HEK293 (cell line): Measurements from ENCODE around the gene IMPACT.

Experiments used
- ZFP37 ChIP-seq: fragments of 450-650 bp; formaldehyde crosslinking; IDR thresholded peaks from 2 replicates; pipeline ENCODE4 v1.5.1; 2016; ENCODE audit warnings: missing biosample characterization, missing genetic modification characterization
- ZNF138 ChIP-seq: fragments of 450-650 bp; formaldehyde crosslinking; IDR thresholded peaks from 2 replicates; pipeline ENCODE4 v1.5.1; 2016; ENCODE audit warnings: missing biosample characterization, missing genetic modification characterization, borderline replicate concordance
- ZNF23 ChIP-seq: fragments of 450-650 bp; formaldehyde crosslinking; IDR thresholded peaks from 2 replicates; pipeline ENCODE4 v1.5.1; 2016; ENCODE audit warnings: missing biosample characterization, missing genetic modification characterization, borderline replicate concordance
- ZNF292 ChIP-seq: fragments of 450-650 bp; formaldehyde crosslinking; IDR thresholded peaks from 2 replicates; pipeline ENCODE4 v1.5.1; 2016; ENCODE audit warnings: low read depth, missing biosample characterization, missing genetic modification characterization, borderline replicate concordance
- ZNF404 ChIP-seq: fragments of 450-650 bp; formaldehyde crosslinking; IDR thresholded peaks from 2 replicates; pipeline ENCODE4 v1.5.1; 2017; ENCODE audit warnings: missing biosample characterization, missing genetic modification characterization
- TF ChIP-seq, protein P1 (sequence below): fragments of 450-650 bp; formaldehyde crosslinking; IDR thresholded peaks from 2 replicates; pipeline ENCODE4 v1.5.1; 2016; ENCODE audit warnings: missing biosample characterization, missing genetic modification characterization
- TF ChIP-seq, protein P2 (sequence below): IDR thresholded peaks from 2 replicates; pipeline ENCODE4 v1.6.1; 2011; ENCODE audit warnings: mild to moderate bottlenecking, low read depth, low read length, borderline replicate concordance
- TF ChIP-seq, protein P3 (sequence below): fragments of 450-650 bp; formaldehyde crosslinking; IDR thresholded peaks from 2 replicates; pipeline ENCODE4 v1.5.1; 2016; ENCODE audit warnings: missing biosample characterization, missing genetic modification characterization, low read depth
- TF ChIP-seq, protein P4 (sequence below): fragments of 450-650 bp; formaldehyde crosslinking; IDR thresholded peaks from 2 replicates; pipeline ENCODE4 v1.5.1; 2016; ENCODE audit warnings: missing biosample characterization, missing genetic modification characterization

DNA sequence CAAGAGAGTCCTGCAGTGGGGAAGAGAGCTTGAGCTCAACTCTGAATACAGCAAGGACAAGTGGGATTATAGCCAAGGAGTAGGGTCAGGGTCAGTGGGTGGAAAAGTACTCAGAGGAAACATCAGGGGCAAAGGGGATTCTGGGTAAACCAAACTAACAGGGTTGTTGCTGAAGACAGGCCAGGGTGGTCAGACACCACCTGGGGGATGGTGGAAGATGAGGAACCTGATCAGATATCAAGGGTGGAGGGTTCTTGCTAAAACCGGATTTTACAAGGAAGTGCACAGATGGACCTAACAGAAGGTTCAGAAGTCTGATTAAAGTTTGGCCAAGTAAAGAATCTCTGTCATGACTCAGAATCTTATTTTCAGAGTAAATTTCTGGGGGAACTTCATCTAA, 45.3 kb upstream of the IMPACT start:
- TF ChIP-seq, protein P1, sequence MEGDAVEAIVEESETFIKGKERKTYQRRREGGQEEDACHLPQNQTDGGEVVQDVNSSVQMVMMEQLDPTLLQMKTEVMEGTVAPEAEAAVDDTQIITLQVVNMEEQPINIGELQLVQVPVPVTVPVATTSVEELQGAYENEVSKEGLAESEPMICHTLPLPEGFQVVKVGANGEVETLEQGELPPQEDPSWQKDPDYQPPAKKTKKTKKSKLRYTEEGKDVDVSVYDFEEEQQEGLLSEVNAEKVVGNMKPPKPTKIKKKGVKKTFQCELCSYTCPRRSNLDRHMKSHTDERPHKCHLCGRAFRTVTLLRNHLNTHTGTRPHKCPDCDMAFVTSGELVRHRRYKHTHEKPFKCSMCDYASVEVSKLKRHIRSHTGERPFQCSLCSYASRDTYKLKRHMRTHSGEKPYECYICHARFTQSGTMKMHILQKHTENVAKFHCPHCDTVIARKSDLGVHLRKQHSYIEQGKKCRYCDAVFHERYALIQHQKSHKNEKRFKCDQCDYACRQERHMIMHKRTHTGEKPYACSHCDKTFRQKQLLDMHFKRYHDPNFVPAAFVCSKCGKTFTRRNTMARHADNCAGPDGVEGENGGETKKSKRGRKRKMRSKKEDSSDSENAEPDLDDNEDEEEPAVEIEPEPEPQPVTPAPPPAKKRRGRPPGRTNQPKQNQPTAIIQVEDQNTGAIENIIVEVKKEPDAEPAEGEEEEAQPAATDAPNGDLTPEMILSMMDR (tag by site-specific recombination), result no peak
- no peak for TF ChIP-seq ZNF23 (tag by site-specific recombination)
- TF ChIP-seq, protein P2, sequence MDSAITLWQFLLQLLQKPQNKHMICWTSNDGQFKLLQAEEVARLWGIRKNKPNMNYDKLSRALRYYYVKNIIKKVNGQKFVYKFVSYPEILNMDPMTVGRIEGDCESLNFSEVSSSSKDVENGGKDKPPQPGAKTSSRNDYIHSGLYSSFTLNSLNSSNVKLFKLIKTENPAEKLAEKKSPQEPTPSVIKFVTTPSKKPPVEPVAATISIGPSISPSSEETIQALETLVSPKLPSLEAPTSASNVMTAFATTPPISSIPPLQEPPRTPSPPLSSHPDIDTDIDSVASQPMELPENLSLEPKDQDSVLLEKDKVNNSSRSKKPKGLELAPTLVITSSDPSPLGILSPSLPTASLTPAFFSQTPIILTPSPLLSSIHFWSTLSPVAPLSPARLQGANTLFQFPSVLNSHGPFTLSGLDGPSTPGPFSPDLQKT, result no peak
- no peak for TF ChIP-seq ZFP37 (tag by site-specific recombination)
- no peak for TF ChIP-seq ZNF404
- TF ChIP-seq ZNF292 (tag by site-specific recombination), result no peak
- TF ChIP-seq ZNF138, result no peak
- TF ChIP-seq, protein P3, sequence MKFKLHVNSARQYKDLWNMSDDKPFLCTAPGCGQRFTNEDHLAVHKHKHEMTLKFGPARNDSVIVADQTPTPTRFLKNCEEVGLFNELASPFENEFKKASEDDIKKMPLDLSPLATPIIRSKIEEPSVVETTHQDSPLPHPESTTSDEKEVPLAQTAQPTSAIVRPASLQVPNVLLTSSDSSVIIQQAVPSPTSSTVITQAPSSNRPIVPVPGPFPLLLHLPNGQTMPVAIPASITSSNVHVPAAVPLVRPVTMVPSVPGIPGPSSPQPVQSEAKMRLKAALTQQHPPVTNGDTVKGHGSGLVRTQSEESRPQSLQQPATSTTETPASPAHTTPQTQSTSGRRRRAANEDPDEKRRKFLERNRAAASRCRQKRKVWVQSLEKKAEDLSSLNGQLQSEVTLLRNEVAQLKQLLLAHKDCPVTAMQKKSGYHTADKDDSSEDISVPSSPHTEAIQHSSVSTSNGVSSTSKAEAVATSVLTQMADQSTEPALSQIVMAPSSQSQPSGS, result no peak
- TF ChIP-seq, protein P4, sequence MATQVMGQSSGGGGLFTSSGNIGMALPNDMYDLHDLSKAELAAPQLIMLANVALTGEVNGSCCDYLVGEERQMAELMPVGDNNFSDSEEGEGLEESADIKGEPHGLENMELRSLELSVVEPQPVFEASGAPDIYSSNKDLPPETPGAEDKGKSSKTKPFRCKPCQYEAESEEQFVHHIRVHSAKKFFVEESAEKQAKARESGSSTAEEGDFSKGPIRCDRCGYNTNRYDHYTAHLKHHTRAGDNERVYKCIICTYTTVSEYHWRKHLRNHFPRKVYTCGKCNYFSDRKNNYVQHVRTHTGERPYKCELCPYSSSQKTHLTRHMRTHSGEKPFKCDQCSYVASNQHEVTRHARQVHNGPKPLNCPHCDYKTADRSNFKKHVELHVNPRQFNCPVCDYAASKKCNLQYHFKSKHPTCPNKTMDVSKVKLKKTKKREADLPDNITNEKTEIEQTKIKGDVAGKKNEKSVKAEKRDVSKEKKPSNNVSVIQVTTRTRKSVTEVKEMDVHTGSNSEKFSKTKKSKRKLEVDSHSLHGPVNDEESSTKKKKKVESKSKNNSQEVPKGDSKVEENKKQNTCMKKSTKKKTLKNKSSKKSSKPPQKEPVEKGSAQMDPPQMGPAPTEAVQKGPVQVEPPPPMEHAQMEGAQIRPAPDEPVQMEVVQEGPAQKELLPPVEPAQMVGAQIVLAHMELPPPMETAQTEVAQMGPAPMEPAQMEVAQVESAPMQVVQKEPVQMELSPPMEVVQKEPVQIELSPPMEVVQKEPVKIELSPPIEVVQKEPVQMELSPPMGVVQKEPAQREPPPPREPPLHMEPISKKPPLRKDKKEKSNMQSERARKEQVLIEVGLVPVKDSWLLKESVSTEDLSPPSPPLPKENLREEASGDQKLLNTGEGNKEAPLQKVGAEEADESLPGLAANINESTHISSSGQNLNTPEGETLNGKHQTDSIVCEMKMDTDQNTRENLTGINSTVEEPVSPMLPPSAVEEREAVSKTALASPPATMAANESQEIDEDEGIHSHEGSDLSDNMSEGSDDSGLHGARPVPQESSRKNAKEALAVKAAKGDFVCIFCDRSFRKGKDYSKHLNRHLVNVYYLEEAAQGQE (tag by site-specific recombination), result no peak
